Endothelial cell of umbilical vein (primary cell): ENCODE data around the gene RECQL5.
A peak's percentile ranks its signal among the peaks of the same experiment; 100 is the strongest.

ENCODE experiments used
- CTCF ChIP-seq, 2 donors: IDR thresholded peaks; 1 replicate in 1 of 2; 2 replicates in 1 of 2; pipeline ENCODE4 v1.5.1; 2011; ENCODE audit warnings: low read length in 2 of 2, mild to moderate bottlenecking in 2 of 2, moderate library complexity in 2 of 2, control low read depth in 1 of 2, inconsistent platforms in 1 of 2, low read depth in 1 of 2; ENCODE audit not compliant: insufficient read depth in 1 of 2; ENCODE audit errors: extremely low read depth in 1 of 2
- EZH2 ChIP-seq: IDR thresholded peaks from 2 replicates; pipeline ENCODE4 v1.6.1; 2012; ENCODE audit warnings: borderline replicate concordance, low read depth, mild to moderate bottlenecking, moderate library complexity, low read length, inconsistent platforms; ENCODE audit not compliant: severe bottlenecking
- JUN ChIP-seq: IDR thresholded peaks from 2 replicates; pipeline ENCODE4 v1.6.1; 2011; ENCODE audit warnings: borderline replicate concordance, low read depth; ENCODE audit not compliant: insufficient read length, insufficient read depth
- MAX ChIP-seq: IDR thresholded peaks from 2 replicates; pipeline ENCODE4 v1.6.1; 2011; ENCODE audit not compliant: insufficient read depth, insufficient read length
- POLR2A ChIP-seq: IDR thresholded peaks from 2 replicates; pipeline ENCODE4 v1.6.1; 2012; ENCODE audit warnings: low read depth, mild to moderate bottlenecking, control low read depth, low read length
- POLR2AphosphoS5 ChIP-seq: IDR thresholded peaks from 2 replicates; pipeline ENCODE4 v1.6.1; 2012; ENCODE audit warnings: low read depth, mild to moderate bottlenecking, control low read depth, low read length, moderate library complexity; ENCODE audit not compliant: insufficient read depth

- TF ChIP-seq CTCF (IDR thresholded peaks at IDR 0.05; ENCODE audit: extremely low read depth in 1 of 2, insufficient read depth in 1 of 2, low read depth in 1 of 2, low read length in 2 of 2) (peak; percentile 56 to 81), POLR2AphosphoS5 (no peak), POLR2A (no peak), EZH2 (no peak), JUN (no peak), MAX (no peak)
Measured at GRCh38 chr17:75619506-75620431, 47.2 kb downstream of the RECQL5 start.
